Measurements from ENCODE around the gene AKAP3.

Gene AKAP3

GRCh38 chr12:4648501-4649357, at the start of gene AKAP3, which contains the start of gene NDUFA9:
Gene AKAP3 (minus strand): TSS chr12:4649051. CDS start chr12:4638196, 10,855 bp downstream.
Gene NDUFA9 (plus strand): TSS chr12:4649114. CDS start chr12:4649127, 13 bp downstream.
- peak; percentile 98 for ATAC-seq
- TF ChIP-seq GLIS3 (CRISPR knock-in tag; IDR thresholded peaks at IDR 0.05) (no peak), ESRRG (CRISPR knock-in tag; IDR thresholded peaks at IDR 0.05) (no peak), TSHZ2 (CRISPR knock-in tag; IDR thresholded peaks at IDR 0.05) (no peak), ZNF8 (CRISPR knock-in tag; IDR thresholded peaks at IDR 0.05) (no peak), ISL1 (CRISPR knock-in tag; IDR thresholded peaks at IDR 0.05) (no peak), ZC3H10 (CRISPR knock-in tag; IDR thresholded peaks at IDR 0.05) (no peak), CSRNP3 (CRISPR knock-in tag; IDR thresholded peaks at IDR 0.05) (no peak), CSDC2 (CRISPR knock-in tag; IDR thresholded peaks at IDR 0.05) (no peak), PATZ1 (CRISPR knock-in tag; IDR thresholded peaks at IDR 0.05; ENCODE audit: borderline replicate concordance) (no peak), TOX (CRISPR knock-in tag; IDR thresholded peaks at IDR 0.05; ENCODE audit: borderline replicate concordance) (no peak), ZFP30 (CRISPR knock-in tag; IDR thresholded peaks at IDR 0.05) (no peak), BACH2 (CRISPR knock-in tag; IDR thresholded peaks at IDR 0.05; ENCODE audit: borderline replicate concordance) (no peak), CREB5 (CRISPR knock-in tag; IDR thresholded peaks at IDR 0.05; ENCODE audit: low read depth) (no peak), ZNF70 (CRISPR knock-in tag; IDR thresholded peaks at IDR 0.05) (no peak), SNAI2 (CRISPR knock-in tag; IDR thresholded peaks at IDR 0.05) (no peak), PPARA (CRISPR knock-in tag; IDR thresholded peaks at IDR 0.05; ENCODE audit: borderline replicate concordance) (no peak), POU6F1 (CRISPR knock-in tag; IDR thresholded peaks at IDR 0.05; ENCODE audit: borderline replicate concordance, low read depth) (no peak), OSR1 (CRISPR knock-in tag; IDR thresholded peaks at IDR 0.05) (no peak), ZFP3 (CRISPR knock-in tag; IDR thresholded peaks at IDR 0.05) (no peak)

GRCh38 chr12:4690760-4691159, 41.9 kb upstream of the AKAP3 start:
- ATAC-seq: no peak
- TF ChIP-seq TOX (CRISPR knock-in tag; IDR thresholded peaks at IDR 0.05; ENCODE audit: borderline replicate concordance): no peak
- TF ChIP-seq RARB (CRISPR knock-in tag; IDR thresholded peaks at IDR 0.05): no peak
- no peak for TF ChIP-seq ARNTL (CRISPR knock-in tag; IDR thresholded peaks at IDR 0.05; ENCODE audit: borderline replicate concordance, low read depth)
- TF ChIP-seq TSHZ2 (CRISPR knock-in tag; IDR thresholded peaks at IDR 0.05): no peak
- no peak for TF ChIP-seq ZNF70 (CRISPR knock-in tag; IDR thresholded peaks at IDR 0.05)
- no peak for TF ChIP-seq CSRNP3 (CRISPR knock-in tag; IDR thresholded peaks at IDR 0.05)
- TF ChIP-seq BACH2 (CRISPR knock-in tag; IDR thresholded peaks at IDR 0.05; ENCODE audit: borderline replicate concordance): no peak
- no peak for TF ChIP-seq CSDC2 (CRISPR knock-in tag; IDR thresholded peaks at IDR 0.05)
- no peak for TF ChIP-seq ZC3H10 (CRISPR knock-in tag; IDR thresholded peaks at IDR 0.05)
- TF ChIP-seq ZNF565 (CRISPR knock-in tag; conservative IDR thresholded peaks at IDR 0.05; ENCODE audit: low read depth): no peak
- no peak for TF ChIP-seq CREB5 (CRISPR knock-in tag; IDR thresholded peaks at IDR 0.05; ENCODE audit: low read depth)
- TF ChIP-seq ISL1 (CRISPR knock-in tag; IDR thresholded peaks at IDR 0.05): no peak
- no peak for TF ChIP-seq ZNF8 (CRISPR knock-in tag; IDR thresholded peaks at IDR 0.05)
- TF ChIP-seq SNAI2 (CRISPR knock-in tag; IDR thresholded peaks at IDR 0.05): no peak
- no peak for TF ChIP-seq ZFP30 (CRISPR knock-in tag; IDR thresholded peaks at IDR 0.05)
- no peak for TF ChIP-seq GLIS3 (CRISPR knock-in tag; IDR thresholded peaks at IDR 0.05)
